HCT116 (cell line): Measurements from ENCODE around the gene C6orf47. TPM values are rescaled to one million over a fixed set of nuclear protein-coding genes. Genes with fewer than 3 reads are reported as not detected.

Experiments used
- ATAC-seq: fragments of 200-7000 bp; cut with Tn5 transposase; 2 replicates; pipeline ENCODE4 v1.9.1; 2020; ENCODE audit warnings: mild to moderate bottlenecking, moderate library complexity
- BruUV-seq: library from RNA; stranded (reverse); fragments of 400-500 nt; replicated peaks from 2 replicates; lab custom pipeline; 2021; lab: Mats Ljungman, UMichigan
- CTCF ChIA-PET: fragments of 300-600 bp; sonication (Branson Sonifier 250); formaldehyde crosslinking; loops from one replicate; lab custom pipeline; 2021; ENCODE audit warnings: antibody characterized with exemption; lab: Charles Lee
- POLR2A ChIA-PET: fragments of 300-600, 350-600 bp; sonication (Branson Sonifier 250); formaldehyde crosslinking; loops from one replicate; lab custom pipeline; 2021; ENCODE audit warnings: antibody characterized with exemption; lab: Charles Lee
- RAD21 ChIA-PET, 2 experiments: fragments of 300-600 bp; sonication (Branson Sonifier 250); formaldehyde crosslinking; loops; one replicate each; lab custom pipeline; 2023; ENCODE audit warnings: low total read pairs in 2 of 2; ENCODE audit not compliant: uncharacterized antibody in 2 of 2, unreplicated experiment in 2 of 2, low non-redundant PET in 1 of 2; lab: Charles Lee
- DNase-seq: peaks from one replicate; pipeline ENCODE4 v3.0.0-alpha.2; 2010; ENCODE audit warnings: low read depth, low spot score
- H2AFZ ChIP-seq: fragments of 200-600 bp; shearing (Covaris generic), sonication (generic); 2 replicates; pipeline ENCODE4 v1.6.1; 2017; ENCODE audit warnings: low read depth, mixed run types, mixed read lengths, antibody characterized with exemption, low read length; ENCODE audit not compliant: poor library complexity, severe bottlenecking
- H3K27ac ChIP-seq: 2 replicates; pipeline ENCODE4 v1.5.1; 2012; ENCODE audit warnings: low read depth, low read length
- H3K27me3 ChIP-seq: fragments of 200-600 bp; sonication (generic); 2 replicates; pipeline ENCODE4 v1.6.1; 2016; ENCODE audit warnings: mixed run types, low read length, mixed read lengths; ENCODE audit not compliant: insufficient read depth
- H3K36me3 ChIP-seq, 2 experiments: fragments of 200-500 bp in 1 of 2; fragments of 200-600 bp in 1 of 2; sonication (Bioruptor generic) in 1 of 2; sonication (generic) in 1 of 2; 2 replicates each; pipeline versions ENCODE4 v1.5.1 to v1.6.1; 2014 to 2016; ENCODE audit warnings: low read length in 2 of 2, inconsistent platforms in 1 of 2, mixed read lengths in 1 of 2, mixed run types in 1 of 2; ENCODE audit not compliant: insufficient read depth in 2 of 2, control insufficient read depth in 1 of 2
- H3K4me1 ChIP-seq, 2 experiments: fragments of 200-600 bp in 1 of 2; sonication (generic) in 1 of 2; 2 replicates each; pipeline versions ENCODE4 v1.5.1 to v1.6.1; 2012 to 2017; ENCODE audit warnings: low read length in 2 of 2, inconsistent platforms in 1 of 2, mild to moderate bottlenecking in 1 of 2, mixed read lengths in 1 of 2, mixed run types in 1 of 2, moderate library complexity in 1 of 2; ENCODE audit not compliant: insufficient read depth in 2 of 2, control insufficient read depth in 1 of 2
- H3K4me2 ChIP-seq: fragments of 200-600 bp; sonication (generic); 2 replicates; pipeline ENCODE4 v1.6.1; 2017; ENCODE audit warnings: mixed run types, low read length, mixed read lengths
- H3K4me3 ChIP-seq, 2 experiments: fragments of 200-600 bp in 1 of 2; sonication (generic) in 1 of 2; replicated peaks in 1 of 2; 2 replicates each; pipeline ENCODE4 v1.5.1; 2011 to 2016; ENCODE audit warnings: low read length in 2 of 2, control low read depth in 1 of 2, low read depth in 1 of 2, mild to moderate bottlenecking in 1 of 2, mixed read lengths in 1 of 2, mixed run types in 1 of 2
- H3K79me2 ChIP-seq: fragments of 200-600 bp; sonication (generic); 2 replicates; pipeline ENCODE4 v1.6.1; 2017; ENCODE audit warnings: mild to moderate bottlenecking, mixed run types, low read length, moderate library complexity, mixed read lengths; ENCODE audit not compliant: insufficient read depth
- H3K9ac ChIP-seq: fragments of 200-600 bp; sonication (generic); 2 replicates; pipeline ENCODE4 v1.6.1; 2016; ENCODE audit warnings: low read length, mixed read lengths
- H3K9me2 ChIP-seq: fragments of 200-600 bp; sonication (generic), shearing (Covaris generic); 2 replicates; pipeline ENCODE4 v1.6.1; 2017; ENCODE audit warnings: mixed run types, mild to moderate bottlenecking, moderate library complexity; ENCODE audit not compliant: insufficient read depth
- H3K9me3 ChIP-seq, 2 experiments: fragments of 200-500 bp in 1 of 2; fragments of 200-600 bp in 1 of 2; sonication (Bioruptor generic) in 1 of 2; sonication (generic) in 1 of 2; 2 replicates each; pipeline ENCODE4 v1.6.1; 2014 to 2017; ENCODE audit warnings: low read length in 2 of 2, mixed read lengths in 2 of 2, inconsistent platforms in 1 of 2, low read depth in 1 of 2, mild to moderate bottlenecking in 1 of 2, mixed run types in 1 of 2, moderate library complexity in 1 of 2; ENCODE audit not compliant: control insufficient read depth in 1 of 2, insufficient read depth in 1 of 2
- H4K20me1 ChIP-seq: fragments of 200-600 bp; sonication (generic), shearing (Covaris generic); 2 replicates; pipeline ENCODE4 v1.6.1; 2017; ENCODE audit warnings: mixed run types, mild to moderate bottlenecking, moderate library complexity; ENCODE audit not compliant: insufficient read depth
- CBX3 ChIP-seq: IDR thresholded peaks from 2 replicates; pipeline ENCODE4 v1.6.1; 2012; ENCODE audit warnings: low read depth
- CEBPB ChIP-seq: IDR thresholded peaks from 2 replicates; pipeline ENCODE4 v1.6.1; 2012; ENCODE audit warnings: low read depth
- EGR1 ChIP-seq: IDR thresholded peaks from 2 replicates; pipeline ENCODE4 v1.6.1; 2012; ENCODE audit warnings: low read depth
- ELF1 ChIP-seq: IDR thresholded peaks from 2 replicates; pipeline ENCODE4 v1.6.1; 2012; ENCODE audit warnings: low read depth, borderline replicate concordance
- EZH2 ChIP-seq: fragments of 200-600 bp; sonication (generic); IDR thresholded peaks from 2 replicates; pipeline ENCODE4 v1.6.1; 2017; ENCODE audit warnings: antibody characterized with exemption, mixed run types
- EZH2phosphoT487 ChIP-seq: fragments of 200-600 bp; IDR thresholded peaks from 2 replicates; pipeline ENCODE4 v1.6.1; 2018; ENCODE audit warnings: antibody characterized with exemption, borderline replicate concordance
- FOSL1 ChIP-seq: IDR thresholded peaks from 2 replicates; pipeline ENCODE4 v1.6.1; 2012; ENCODE audit warnings: low read depth
- POLR2A ChIP-seq: IDR thresholded peaks from 2 replicates; pipeline ENCODE4 v1.7.0; 2011; ENCODE audit warnings: borderline replicate concordance; ENCODE audit not compliant: insufficient read depth, insufficient read length; ENCODE audit errors: extremely low read depth
- RAD21 ChIP-seq: IDR thresholded peaks from 2 replicates; pipeline ENCODE4 v1.6.1; 2012; ENCODE audit warnings: low read depth, mild to moderate bottlenecking
- SIN3A ChIP-seq: IDR thresholded peaks from 2 replicates; pipeline ENCODE4 v1.6.1; 2012; ENCODE audit warnings: low read depth
- SP1 ChIP-seq: IDR thresholded peaks from 2 replicates; pipeline ENCODE4 v1.6.1; 2012; ENCODE audit warnings: low read depth
- SRF ChIP-seq: IDR thresholded peaks from 2 replicates; pipeline ENCODE4 v1.6.1; 2012; ENCODE audit warnings: low read depth
- TCF7L2 ChIP-seq: IDR thresholded peaks from 2 replicates; pipeline ENCODE4 v1.7.0; 2011; ENCODE audit warnings: borderline replicate concordance, inconsistent platforms; ENCODE audit not compliant: insufficient read depth, insufficient read length; ENCODE audit errors: extremely low read depth
- YY1 ChIP-seq: IDR thresholded peaks from 2 replicates; pipeline ENCODE4 v1.6.1; 2011; ENCODE audit warnings: low read length, low read depth, moderate library complexity, mild to moderate bottlenecking; ENCODE audit not compliant: insufficient replicate concordance; ENCODE audit errors: extremely low read depth
- ZFX ChIP-seq: fragments of 450-650 bp; IDR thresholded peaks from 2 replicates; pipeline ENCODE4 v1.6.1; 2017
- ZNF274 ChIP-seq: fragments of 200-500 bp; sonication (Bioruptor generic); IDR thresholded peaks from 2 replicates; pipeline ENCODE4 v1.6.1; 2014; ENCODE audit warnings: mild to moderate bottlenecking, low read depth, low read length, inconsistent platforms
- intact Hi-C: fragments of 100-400 bp; cut with micrococcal nuclease; formaldehyde crosslinking; loops from 2 replicates; pipeline ENCODE4 v1.10.0; 2022
- total RNA-seq: library from RNA; stranded (reverse); gene quantifications from one replicate; pipeline ENCODE4 v1.2.1, GENCODE V29; 2021; ENCODE audit not compliant: unreplicated experiment
- TF ChIP-seq, protein P1 (sequence below): IDR thresholded peaks from 2 replicates; pipeline ENCODE4 v1.6.1; 2012
- TF ChIP-seq, protein P2 (sequence below): IDR thresholded peaks from 2 replicates; pipeline ENCODE4 v1.6.1; 2012; ENCODE audit warnings: low read depth
- TF ChIP-seq, protein P3 (sequence below): IDR thresholded peaks from 2 replicates; pipeline ENCODE4 v1.6.1; 2012
- TF ChIP-seq, protein P4 (sequence below): IDR thresholded peaks from 2 replicates; pipeline ENCODE4 v1.6.1; 2011; ENCODE audit warnings: mild to moderate bottlenecking, low read length, moderate library complexity; ENCODE audit not compliant: insufficient replicate concordance; ENCODE audit errors: extremely low read depth

C6orf47 gene
- total RNA-seq, 1 experiment from 2014 or later = 13.4 TPM

DNA sequence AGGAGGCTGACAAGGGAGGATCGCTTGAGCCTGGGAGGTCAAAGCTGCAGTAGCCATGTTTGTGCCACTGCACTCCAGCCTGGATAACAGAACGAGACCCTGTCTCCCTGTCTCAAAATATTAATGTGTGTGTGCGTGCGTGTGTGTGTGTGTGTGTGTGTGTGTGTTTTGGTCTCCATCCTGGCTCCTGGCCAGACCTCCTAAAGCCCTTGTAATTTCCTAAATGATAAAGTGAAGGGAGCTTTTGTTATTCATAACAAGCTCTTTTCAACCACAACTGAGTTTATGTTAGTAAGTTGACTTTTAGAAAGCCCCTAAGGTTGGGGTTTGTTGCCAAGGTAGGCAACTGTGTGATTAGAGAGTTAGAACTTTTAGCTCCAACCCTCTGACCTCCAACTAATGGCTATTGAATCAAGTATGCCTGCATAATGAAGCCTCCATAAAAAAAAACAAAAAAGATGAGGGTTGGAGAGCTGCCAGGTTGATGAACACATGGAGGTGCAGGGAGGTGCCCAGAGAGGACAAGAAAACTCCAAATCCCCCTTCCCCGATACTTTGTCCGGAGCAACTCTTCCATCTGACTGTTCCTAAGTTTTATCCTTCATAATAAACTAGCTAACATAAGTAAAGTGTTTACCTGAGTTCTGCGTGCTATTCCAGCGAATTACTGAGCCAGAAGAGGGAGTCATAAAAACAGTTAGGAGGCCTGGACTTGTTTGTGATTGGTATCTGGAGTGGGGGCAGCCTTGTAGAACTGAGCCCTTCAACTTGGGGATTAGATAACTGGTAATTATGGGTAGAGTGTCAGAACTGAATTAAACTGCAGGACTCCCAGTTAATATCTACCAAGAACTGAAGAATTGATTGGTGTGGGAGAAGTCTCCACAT is 50.8 kb downstream of the C6orf47 start:
- no peak overlapping the region for H3K27ac ChIP-seq
- no peaks in the 10 kb centered on the region for H3K4me1 ChIP-seq
- no peak overlapping the region for H3K4me2 ChIP-seq
- no peak for ATAC-seq
- TF ChIP-seq SRF = no peak
- TF ChIP-seq, protein P1, sequence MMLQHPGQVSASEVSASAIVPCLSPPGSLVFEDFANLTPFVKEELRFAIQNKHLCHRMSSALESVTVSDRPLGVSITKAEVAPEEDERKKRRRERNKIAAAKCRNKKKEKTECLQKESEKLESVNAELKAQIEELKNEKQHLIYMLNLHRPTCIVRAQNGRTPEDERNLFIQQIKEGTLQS = no peak
- TF ChIP-seq CBX3 = no peak
- TF ChIP-seq, protein P2, sequence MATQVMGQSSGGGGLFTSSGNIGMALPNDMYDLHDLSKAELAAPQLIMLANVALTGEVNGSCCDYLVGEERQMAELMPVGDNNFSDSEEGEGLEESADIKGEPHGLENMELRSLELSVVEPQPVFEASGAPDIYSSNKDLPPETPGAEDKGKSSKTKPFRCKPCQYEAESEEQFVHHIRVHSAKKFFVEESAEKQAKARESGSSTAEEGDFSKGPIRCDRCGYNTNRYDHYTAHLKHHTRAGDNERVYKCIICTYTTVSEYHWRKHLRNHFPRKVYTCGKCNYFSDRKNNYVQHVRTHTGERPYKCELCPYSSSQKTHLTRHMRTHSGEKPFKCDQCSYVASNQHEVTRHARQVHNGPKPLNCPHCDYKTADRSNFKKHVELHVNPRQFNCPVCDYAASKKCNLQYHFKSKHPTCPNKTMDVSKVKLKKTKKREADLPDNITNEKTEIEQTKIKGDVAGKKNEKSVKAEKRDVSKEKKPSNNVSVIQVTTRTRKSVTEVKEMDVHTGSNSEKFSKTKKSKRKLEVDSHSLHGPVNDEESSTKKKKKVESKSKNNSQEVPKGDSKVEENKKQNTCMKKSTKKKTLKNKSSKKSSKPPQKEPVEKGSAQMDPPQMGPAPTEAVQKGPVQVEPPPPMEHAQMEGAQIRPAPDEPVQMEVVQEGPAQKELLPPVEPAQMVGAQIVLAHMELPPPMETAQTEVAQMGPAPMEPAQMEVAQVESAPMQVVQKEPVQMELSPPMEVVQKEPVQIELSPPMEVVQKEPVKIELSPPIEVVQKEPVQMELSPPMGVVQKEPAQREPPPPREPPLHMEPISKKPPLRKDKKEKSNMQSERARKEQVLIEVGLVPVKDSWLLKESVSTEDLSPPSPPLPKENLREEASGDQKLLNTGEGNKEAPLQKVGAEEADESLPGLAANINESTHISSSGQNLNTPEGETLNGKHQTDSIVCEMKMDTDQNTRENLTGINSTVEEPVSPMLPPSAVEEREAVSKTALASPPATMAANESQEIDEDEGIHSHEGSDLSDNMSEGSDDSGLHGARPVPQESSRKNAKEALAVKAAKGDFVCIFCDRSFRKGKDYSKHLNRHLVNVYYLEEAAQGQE = no peak
- TF ChIP-seq SP1 = no peak
- no peak for TF ChIP-seq RAD21
- TF ChIP-seq ELF1 = no peak
- TF ChIP-seq ZFX = no peak
- TF ChIP-seq, protein P3, sequence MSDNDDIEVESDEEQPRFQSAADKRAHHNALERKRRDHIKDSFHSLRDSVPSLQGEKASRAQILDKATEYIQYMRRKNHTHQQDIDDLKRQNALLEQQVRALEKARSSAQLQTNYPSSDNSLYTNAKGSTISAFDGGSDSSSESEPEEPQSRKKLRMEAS = no peak
- no peak for TF ChIP-seq EGR1
- TF ChIP-seq, protein P4, sequence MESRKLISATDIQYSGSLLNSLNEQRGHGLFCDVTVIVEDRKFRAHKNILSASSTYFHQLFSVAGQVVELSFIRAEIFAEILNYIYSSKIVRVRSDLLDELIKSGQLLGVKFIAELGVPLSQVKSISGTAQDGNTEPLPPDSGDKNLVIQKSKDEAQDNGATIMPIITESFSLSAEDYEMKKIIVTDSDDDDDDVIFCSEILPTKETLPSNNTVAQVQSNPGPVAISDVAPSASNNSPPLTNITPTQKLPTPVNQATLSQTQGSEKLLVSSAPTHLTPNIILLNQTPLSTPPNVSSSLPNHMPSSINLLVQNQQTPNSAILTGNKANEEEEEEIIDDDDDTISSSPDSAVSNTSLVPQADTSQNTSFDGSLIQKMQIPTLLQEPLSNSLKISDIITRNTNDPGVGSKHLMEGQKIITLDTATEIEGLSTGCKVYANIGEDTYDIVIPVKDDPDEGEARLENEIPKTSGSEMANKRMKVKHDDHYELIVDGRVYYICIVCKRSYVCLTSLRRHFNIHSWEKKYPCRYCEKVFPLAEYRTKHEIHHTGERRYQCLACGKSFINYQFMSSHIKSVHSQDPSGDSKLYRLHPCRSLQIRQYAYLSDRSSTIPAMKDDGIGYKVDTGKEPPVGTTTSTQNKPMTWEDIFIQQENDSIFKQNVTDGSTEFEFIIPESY = no peak
- TF ChIP-seq YY1 = no peak
- TF ChIP-seq EZH2phosphoT487 = no peak
- TF ChIP-seq FOSL1 = no peak
- no peak for TF ChIP-seq POLR2A
- no peak for TF ChIP-seq ZNF274
- TF ChIP-seq TCF7L2 = no peak
- TF ChIP-seq EZH2 = no peak
- TF ChIP-seq CEBPB = no peak
- TF ChIP-seq SIN3A = no peak
- CTCF ChIA-PET = interaction anchor here (0.9 to 1.6 kb wide), 3 partner anchors 9 to 13 kb away, joined by 3 to 6 read pairs (median 3); no protein-coding TSS in a partner anchor
- no peaks in the 10 kb centered on the region for H3K9me3 ChIP-seq
- no peaks in the 10 kb centered on the region for H4K20me1 ChIP-seq
- H3K9me2 ChIP-seq = no peaks in the 10 kb centered on the region
- no peak for DNase-seq
- no TSS peak for BruUV-seq
- H3K36me3 ChIP-seq = no peaks in the 10 kb centered on the region
- RAD21 ChIA-PET = interaction anchor here in 1 of 2 experiments (0.6 kb wide), 1 partner anchor 229 kb away, joined by 3 read pairs; no protein-coding TSS in a partner anchor
- H3K4me3 ChIP-seq = no peak overlapping the region
- no peak overlapping the region for H3K9ac ChIP-seq
- no peaks in the 10 kb centered on the region for H3K79me2 ChIP-seq
- no peaks in the 10 kb centered on the region for H3K27me3 ChIP-seq
- intact Hi-C loops = no loop called here
- H2AFZ ChIP-seq = no peak overlapping the region
- POLR2A ChIA-PET = no interaction called here
